GM12874 (cell line): ENCODE data around the gene ATP6V1C2.

Experiments
- CTCF ChIP-seq: IDR thresholded peaks from 2 replicates; pipeline ENCODE4 v1.5.1; 2011; ENCODE audit warnings: low read depth, mild to moderate bottlenecking, control low read depth, low read length, moderate library complexity; ENCODE audit not compliant: insufficient read depth

ATP6V1C2 gene

GRCh38 chr2:10688921-10689807 is 32.3 kb upstream of the ATP6V1C2 start:
- no peak for TF ChIP-seq CTCF

DNA sequence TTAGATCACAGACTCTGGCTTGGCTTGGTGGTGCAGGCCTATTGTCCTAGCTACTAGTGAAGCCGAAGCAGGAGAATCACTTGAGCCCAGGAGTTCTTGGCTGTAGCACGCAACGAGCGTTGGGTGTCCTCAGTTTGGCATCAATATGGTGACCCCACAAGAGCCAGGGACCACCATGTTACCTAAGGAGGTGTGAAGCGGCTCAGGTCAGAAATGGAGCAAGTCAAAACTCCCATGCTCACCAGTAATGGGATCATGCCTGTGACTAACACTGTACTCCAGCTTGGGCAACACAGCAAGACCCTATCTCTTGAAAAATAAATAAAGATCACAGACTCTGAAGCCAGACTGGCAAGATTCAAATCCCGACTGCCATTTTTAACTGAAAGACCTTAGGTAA is 29.9 kb upstream of the ATP6V1C2 start:
- no peak for TF ChIP-seq CTCF

DNA sequence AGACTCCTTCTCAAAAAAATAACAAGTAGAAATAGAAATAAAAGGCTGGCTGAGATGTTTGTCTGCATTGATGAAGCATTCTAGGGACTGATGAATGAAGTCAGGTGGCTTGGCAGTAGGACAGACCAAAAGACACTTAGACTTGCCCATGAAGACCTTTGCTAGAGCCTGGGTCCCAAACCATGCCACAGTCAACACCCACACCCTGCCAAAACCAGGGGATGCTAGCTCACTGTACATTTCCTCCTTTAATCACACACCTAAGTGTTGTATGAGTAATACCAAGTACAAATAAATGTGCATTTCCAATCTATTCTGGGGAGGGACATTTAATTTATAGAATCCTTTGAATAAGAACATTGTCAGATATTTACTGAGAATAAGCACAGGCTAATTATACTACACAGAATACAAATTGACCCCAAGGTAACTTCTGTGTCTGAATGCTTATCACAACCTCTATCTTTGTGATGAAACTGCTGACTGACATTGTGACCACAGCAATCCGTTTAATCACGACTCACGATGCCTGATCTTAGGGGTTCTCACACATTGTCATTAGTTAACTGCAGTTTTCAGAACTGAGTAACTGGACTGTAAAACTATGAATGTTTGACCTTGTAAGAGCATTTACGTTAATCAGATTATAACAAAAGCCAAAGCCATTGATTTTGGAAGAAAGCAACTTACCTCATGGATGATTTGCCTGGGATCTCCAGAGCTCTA is 21.2 kb upstream of the ATP6V1C2 start:
- TF ChIP-seq CTCF, result no peak

DNA sequence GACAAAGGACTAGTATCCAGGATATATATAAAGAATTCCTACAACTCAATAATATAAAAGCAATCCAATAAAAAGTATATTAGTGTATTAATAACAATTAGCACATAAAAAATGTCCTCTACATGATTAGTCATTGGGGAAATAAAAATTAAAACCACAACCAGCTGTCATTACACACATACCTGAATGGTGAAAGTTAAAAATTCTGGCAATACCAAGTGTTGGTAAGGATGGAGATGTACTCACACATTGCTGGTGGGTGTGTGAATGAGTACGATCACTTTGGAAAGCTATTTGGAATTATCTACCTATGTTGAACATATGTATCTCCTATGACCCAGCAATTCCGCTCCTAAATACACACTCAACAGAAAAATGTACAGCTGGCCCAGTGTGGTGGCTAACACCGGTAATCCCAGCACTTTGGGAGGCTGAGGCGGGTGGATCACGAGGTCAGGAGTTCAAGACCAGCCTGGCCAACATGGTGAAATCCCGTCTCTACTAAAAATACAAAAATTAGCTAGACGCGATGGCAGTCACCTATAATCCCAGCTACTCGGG is 17.3 kb upstream of the ATP6V1C2 start:
- no peak for TF ChIP-seq CTCF

DNA sequence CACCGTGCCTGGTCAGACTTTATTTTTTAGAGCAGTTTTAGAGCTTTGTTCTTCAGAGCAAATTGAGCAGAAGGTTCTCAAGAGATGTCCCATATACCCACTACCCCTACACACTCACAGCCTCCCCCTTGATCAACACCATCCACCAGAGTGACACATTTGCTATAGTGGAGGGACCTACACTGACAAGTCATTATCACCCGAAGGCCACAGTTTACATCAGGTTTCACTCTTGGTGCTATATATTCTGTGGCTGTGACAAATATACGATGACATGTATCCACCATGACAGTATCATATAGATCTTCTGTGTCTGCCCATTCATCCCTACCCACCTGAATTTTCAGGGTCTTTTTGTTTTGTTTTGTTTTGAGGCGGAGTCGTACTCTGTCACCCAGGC is 15.4 kb upstream of the ATP6V1C2 start:
- no peak for TF ChIP-seq CTCF

GRCh38 chr2:10707831-10708230 is 13.6 kb upstream of the ATP6V1C2 start:
- no peak for TF ChIP-seq CTCF

- TF ChIP-seq CTCF, result peak; percentile 32; the same call in 1 of the 2 replicates
These were observed 12.0 kb upstream of the ATP6V1C2 start for GRCh38 chr2:10709290-10709939.
